K562 (cell line): ENCODE measurements around the gene KLHL29. TPM values are rescaled to one million over a fixed set of nuclear protein-coding genes. Genes with fewer than 3 reads are reported as not detected.

ENCODE experiments used
- ATAC-seq: fragments of 200-7000 bp; cut with Tn5 transposase; 3 replicates; pipeline ENCODE4 v1.9.1; 2020; ENCODE audit warnings: moderate library complexity
- BruUV-seq: library from RNA; stranded (reverse); fragments of 400-500 nt; replicated peaks from 2 replicates; lab custom pipeline; 2021; lab: Mats Ljungman, UMichigan
- CTCF ChIA-PET: fragments of 300-600 bp; formaldehyde crosslinking; extraction: SDS; loops from one replicate; lab custom pipeline; 2021; ENCODE audit warnings: low intra/inter-chr PET ratio; lab: Yijun Ruan, JAX
- POLR2A ChIA-PET: fragments of 300-600, 350-650 bp; sonication (Branson Sonifier 250); formaldehyde crosslinking; extraction: SDS; loops from one replicate; lab custom pipeline; 2021; ENCODE audit warnings: antibody characterized with exemption, inconsistent platforms; lab: Yijun Ruan, JAX
- DNase-seq, 4 experiments: peaks; one replicate each; pipeline versions ENCODE4 v3.0.0 to v3.0.0-alpha.2; 2011 to 2018; ENCODE audit warnings: low spot score in 3 of 4, mixed read lengths in 3 of 4; ENCODE audit errors: extremely low read depth in 1 of 4
- FAIRE-seq: peaks from 2 replicates; lab custom pipeline; 2011; peaks lifted over from hg19 to GRCh38; lab: Jason Lieb, UNC
- H2AFZ ChIP-seq: 2 replicates; pipeline ENCODE4 v1.6.0; 2011; ENCODE audit warnings: low read depth, low read length, control low read depth, inconsistent platforms
- H3K27ac ChIP-seq: fragments of 200-600 bp; 3 replicates; pipeline ENCODE4 v1.8.0; 2011; ENCODE audit warnings: low read depth, mild to moderate bottlenecking, control low read depth, inconsistent platforms, low read length, moderate library complexity, mixed read lengths; ENCODE audit errors: extremely low read depth
- H3K27me3 ChIP-seq, 2 experiments: fragments of 300-600 bp in 1 of 2; 2 replicates in 1 of 2; 3 replicates in 1 of 2; pipeline versions ENCODE4 v1.6.0 to v1.8.0; 2011; ENCODE audit warnings: inconsistent platforms in 2 of 2, low read length in 2 of 2, mild to moderate bottlenecking in 1 of 2, mixed read lengths in 1 of 2, moderate library complexity in 1 of 2; ENCODE audit not compliant: control insufficient read depth in 2 of 2, insufficient read depth in 2 of 2
- H3K36me3 ChIP-seq: fragments of 300-600 bp; 3 replicates; pipeline ENCODE4 v1.8.0; 2011; ENCODE audit warnings: mild to moderate bottlenecking, low read length, inconsistent platforms; ENCODE audit not compliant: control insufficient read depth, insufficient read depth
- H3K4me1 ChIP-seq, 2 experiments: fragments of 200-600 bp in 1 of 2; replicated peaks in 1 of 2; 2 replicates in 1 of 2; 3 replicates in 1 of 2; pipeline versions ENCODE4 v1.5.1 to v1.8.0; 2011; ENCODE audit warnings: inconsistent platforms in 2 of 2, low read length in 2 of 2, mild to moderate bottlenecking in 1 of 2, mixed read lengths in 1 of 2, moderate library complexity in 1 of 2; ENCODE audit not compliant: control insufficient read depth in 2 of 2, insufficient read depth in 2 of 2
- H3K4me2 ChIP-seq: 2 replicates; pipeline ENCODE4 v1.6.1; 2011; ENCODE audit warnings: low read length, control low read depth, inconsistent platforms, mixed read lengths; ENCODE audit not compliant: insufficient read depth
- H3K4me3 ChIP-seq: fragments of 200-600 bp; sonication (generic), shearing (Covaris generic); 2 replicates; pipeline ENCODE4 v1.5.1; 2016; ENCODE audit warnings: control low read depth, inconsistent platforms
- H3K79me2 ChIP-seq: fragments of 200-600 bp; 3 replicates; pipeline ENCODE4 v1.8.0; 2011; ENCODE audit warnings: low read length, inconsistent platforms; ENCODE audit not compliant: control insufficient read depth, insufficient read depth
- H3K9ac ChIP-seq, 2 experiments: 2 replicates each; pipeline versions ENCODE4 v1.6.0 to v1.6.1; 2011; ENCODE audit warnings: low read depth in 2 of 2, low read length in 2 of 2, control low read depth in 1 of 2, inconsistent platforms in 1 of 2, mild to moderate bottlenecking in 1 of 2, mixed read lengths in 1 of 2; ENCODE audit not compliant: insufficient read depth in 1 of 2
- H3K9me1 ChIP-seq: one replicate; pipeline ENCODE4 v1.6.0; 2011; ENCODE audit warnings: inconsistent platforms, mild to moderate bottlenecking, low read length, moderate library complexity; ENCODE audit not compliant: control insufficient read depth, insufficient read depth
- H3K9me3 ChIP-seq: replicated peaks from 2 replicates; pipeline ENCODE4 v1.5.1; 2011; ENCODE audit warnings: low read depth, low read length, inconsistent platforms; ENCODE audit not compliant: control insufficient read depth, insufficient read depth
- H4K20me1 ChIP-seq: replicated peaks from 2 replicates; pipeline ENCODE4 v1.6.1; 2011; ENCODE audit warnings: low read length, inconsistent platforms, mixed read lengths; ENCODE audit not compliant: control insufficient read depth, insufficient read depth
- CBX1 ChIP-seq: sonication (generic); IDR thresholded peaks from 2 replicates; pipeline ENCODE4 v1.6.1; 2016; ENCODE audit warnings: antibody characterized with exemption, low read depth, mild to moderate bottlenecking
- EWSR1 ChIP-seq: fragments of 450-650 bp; IDR thresholded peaks from 2 replicates; pipeline ENCODE4 v1.6.1; 2018; ENCODE audit warnings: borderline replicate concordance, mild to moderate bottlenecking, low read depth, moderate library complexity; ENCODE audit not compliant: partially characterized antibody
- FOXJ3 ChIP-seq: sonication (generic); formaldehyde crosslinking; IDR thresholded peaks from 2 replicates; pipeline ENCODE4 v1.4.0; 2020; ENCODE audit warnings: mild to moderate bottlenecking, missing genetic modification reagents
- HDAC3 ChIP-seq: fragments of 450-650 bp; IDR thresholded peaks from 2 replicates; pipeline ENCODE4 v1.6.1; 2018; ENCODE audit warnings: borderline replicate concordance, mild to moderate bottlenecking, moderate library complexity; ENCODE audit not compliant: partially characterized antibody
- MAFK ChIP-seq: IDR thresholded peaks from 2 replicates; pipeline ENCODE4 v1.6.1; 2011; ENCODE audit warnings: low read length, improper control_type of control experiment
- MECOM ChIP-seq: fragments of 250-450 bp; sonication (Bioruptor Pico); IDR thresholded peaks from 2 replicates; pipeline ENCODE4 v1.8.0; 2022; ENCODE audit warnings: inconsistent platforms
- MTA2 ChIP-seq: fragments of 450-650 bp; IDR thresholded peaks from 2 replicates; pipeline ENCODE4 v1.6.1; 2016; ENCODE audit warnings: low read depth
- PRPF4 ChIP-seq: fragments of 200-400 bp; formaldehyde crosslinking; IDR thresholded peaks from one replicate; pipeline ENCODE4 v1.6.1; 2017; ENCODE audit warnings: low read length, low read depth, mild to moderate bottlenecking; ENCODE audit not compliant: insufficient read depth, poor library complexity, severe bottlenecking
- ZBTB1 ChIP-seq: sonication (generic); formaldehyde crosslinking; IDR thresholded peaks from 2 replicates; pipeline ENCODE4 v1.8.1; 2023; ENCODE audit warnings: missing genetic modification reagents, low read depth, mild to moderate bottlenecking, borderline replicate concordance
- ZNF277 ChIP-seq: fragments of 250-450 bp; sonication (Bioruptor Pico); IDR thresholded peaks from 2 replicates; pipeline ENCODE4 v1.8.0; 2022; ENCODE audit warnings: inconsistent platforms, mild to moderate bottlenecking, moderate library complexity, borderline replicate concordance
- WGBS: fragments of 100-300 bp; shearing (Covaris generic); methylation state at CpG from one replicate; pipeline ENCODE4 v1.1.6; 2016; ENCODE audit warnings: low coverage, mixed read lengths; ENCODE audit not compliant: insufficient coverage; ENCODE audit errors: missing lambda C conversion rate; 5-methylcytosine and 5-hydroxymethylcytosine counted together
- in situ Hi-C: fragments of 300-500 bp; cut with MboI; formaldehyde crosslinking; loops from 4 replicates; pipeline ENCODE4 v1.15.0; 2018; ENCODE audit warnings: inconsistent platforms, mixed read lengths
- intact Hi-C: fragments of 100-400 bp; cut with micrococcal nuclease; formaldehyde crosslinking; loops from 2 replicates; pipeline ENCODE4 v1.14.2; 2022
- polyA plus RNA-seq, 8 experiments: library from polyadenylated mRNA; depleted of rRNA in 4 of 8; stranded (reverse) in 5 of 8; unstranded in 3 of 8; fragments of >200 nt; fragmentation: Nextera tagmentation in 2 of 8; fragmentation: Illumina TruSeq in 1 of 8; extraction: Ambion mirVana in 2 of 8; extraction: Trizol in 1 of 8; gene quantifications; 2 replicates each; pipeline versions ENCODE4 v1.2.1 to v1.2.3, GENCODE V29; 2011 to 2014; ENCODE audit warnings: inconsistent platforms in 1 of 8, missing spikeins in 1 of 8
- total RNA-seq, 7 experiments: library from RNA; depleted of rRNA in 6 of 7; stranded (reverse); fragments of >200 nt in 6 of 7; fragmentation: Illumina TruSeq in 2 of 7; extraction: Trizol in 2 of 7; gene quantifications; 2 replicates each; pipeline versions ENCODE4 v1.2.1 to v1.2.3, GENCODE V29; 2011 to 2021; ENCODE audit warnings: low replicate concordance in 1 of 7
- TF ChIP-seq, protein P1 (sequence below): IDR thresholded peaks from 3 replicates; pipeline ENCODE4 v1.6.1; 2011; ENCODE audit warnings: borderline replicate concordance, mild to moderate bottlenecking, moderate library complexity; ENCODE audit not compliant: insufficient read length; ENCODE audit errors: extremely low read depth
- TF ChIP-seq, protein P2 (sequence below): fragments of 450-650 bp; formaldehyde crosslinking; IDR thresholded peaks from 2 replicates; pipeline ENCODE4 v1.4.0; 2022; ENCODE audit warnings: missing genetic modification characterization

The KLHL29 gene
- total and polyA plus RNA-seq, 9 of the 15 experiments (the other 6 are each of a cell fraction or from before 2014, with no cell fraction given): 0.03 to 0.31 (median 0.08) TPM; not detected in 1

- TF ChIP-seq PRPF4 (no peak), MECOM (CRISPR knock-in tag) (no peak), ZBTB1 (no peak), EWSR1 (no peak), MTA2 (no peak)
- TF ChIP-seq, all 486 proteins: peak for 0
These were observed 122.5 kb downstream of the KLHL29 start (continued) for GRCh38 chr2:23507267-23508065.

DNA sequence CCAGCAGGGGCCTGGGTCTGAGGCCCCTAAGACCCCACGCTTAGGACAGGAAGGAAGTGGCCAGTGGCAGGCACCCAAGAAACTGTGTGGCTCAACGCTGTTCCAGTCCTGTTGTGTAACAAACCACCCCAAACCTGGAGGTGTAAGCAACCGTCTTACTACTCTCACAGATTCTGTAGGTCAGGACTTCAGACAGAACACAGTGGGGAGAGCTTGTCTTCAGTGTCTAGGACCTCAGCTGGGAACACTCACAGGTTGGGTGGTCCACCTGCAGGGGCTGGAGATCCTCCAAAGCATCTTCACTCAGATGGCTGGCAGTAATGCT lies 123.0 kb downstream of the KLHL29 start:
- Histone ChIP-seq H3K9ac (no peak overlapping the region), H4K20me1 (0 out of 2 replicates have a peak, but pooled peaks cover 3% of the 10 kb centered on the region), H3K9me1 (no peaks in the 10 kb centered on the region), H3K4me3 (no peak overlapping the region), H3K4me1 (no peaks in the 10 kb centered on the region), H3K9me3 (no peaks in the 10 kb centered on the region), H3K4me2 (no peak overlapping the region), H2AFZ (no peak overlapping the region), H3K27me3 (peaks cover 11 to 80% of the 10 kb centered on the region in 2 experiments; a peak in 4 of 5 replicates), H3K27ac (no peak overlapping the region), H3K79me2 (no peaks in the 10 kb centered on the region), H3K36me3 (no peaks in the 10 kb centered on the region)
- intact Hi-C loops (no loop called here), in situ Hi-C loops (no loop called here)
- no peak for DNase-seq
- 0% methylated on average over 3 of the region's 3 CpGs for WGBS
- no peak for ATAC-seq
- BruUV-seq: no TSS peak
- no peak for FAIRE-seq
- TF ChIP-seq, protein P1, sequence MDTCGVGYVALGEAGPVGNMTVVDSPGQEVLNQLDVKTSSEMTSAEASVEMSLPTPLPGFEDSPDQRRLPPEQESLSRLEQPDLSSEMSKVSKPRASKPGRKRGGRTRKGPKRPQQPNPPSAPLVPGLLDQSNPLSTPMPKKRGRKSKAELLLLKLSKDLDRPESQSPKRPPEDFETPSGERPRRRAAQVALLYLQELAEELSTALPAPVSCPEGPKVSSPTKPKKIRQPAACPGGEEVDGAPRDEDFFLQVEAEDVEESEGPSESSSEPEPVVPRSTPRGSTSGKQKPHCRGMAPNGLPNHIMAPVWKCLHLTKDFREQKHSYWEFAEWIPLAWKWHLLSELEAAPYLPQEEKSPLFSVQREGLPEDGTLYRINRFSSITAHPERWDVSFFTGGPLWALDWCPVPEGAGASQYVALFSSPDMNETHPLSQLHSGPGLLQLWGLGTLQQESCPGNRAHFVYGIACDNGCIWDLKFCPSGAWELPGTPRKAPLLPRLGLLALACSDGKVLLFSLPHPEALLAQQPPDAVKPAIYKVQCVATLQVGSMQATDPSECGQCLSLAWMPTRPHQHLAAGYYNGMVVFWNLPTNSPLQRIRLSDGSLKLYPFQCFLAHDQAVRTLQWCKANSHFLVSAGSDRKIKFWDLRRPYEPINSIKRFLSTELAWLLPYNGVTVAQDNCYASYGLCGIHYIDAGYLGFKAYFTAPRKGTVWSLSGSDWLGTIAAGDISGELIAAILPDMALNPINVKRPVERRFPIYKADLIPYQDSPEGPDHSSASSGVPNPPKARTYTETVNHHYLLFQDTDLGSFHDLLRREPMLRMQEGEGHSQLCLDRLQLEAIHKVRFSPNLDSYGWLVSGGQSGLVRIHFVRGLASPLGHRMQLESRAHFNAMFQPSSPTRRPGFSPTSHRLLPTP: no peak
- TF ChIP-seq CBX1 (no peak), FOXJ3 (no peak), ZNF277 (CRISPR knock-in tag) (no peak), HDAC3 (no peak), MAFK (no peak)
- TF ChIP-seq, protein P2, sequence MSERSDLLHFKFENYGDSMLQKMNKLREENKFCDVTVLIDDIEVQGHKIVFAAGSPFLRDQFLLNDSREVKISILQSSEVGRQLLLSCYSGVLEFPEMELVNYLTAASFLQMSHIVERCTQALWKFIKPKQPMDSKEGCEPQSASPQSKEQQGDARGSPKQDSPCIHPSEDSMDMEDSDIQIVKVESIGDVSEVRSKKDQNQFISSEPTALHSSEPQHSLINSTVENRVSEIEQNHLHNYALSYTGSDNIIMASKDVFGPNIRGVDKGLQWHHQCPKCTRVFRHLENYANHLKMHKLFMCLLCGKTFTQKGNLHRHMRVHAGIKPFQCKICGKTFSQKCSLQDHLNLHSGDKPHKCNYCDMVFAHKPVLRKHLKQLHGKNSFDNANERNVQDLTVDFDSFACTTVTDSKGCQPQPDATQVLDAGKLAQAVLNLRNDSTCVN (CRISPR knock-in tag): no peak
- ChIA-PET CTCF (no interaction called here), POLR2A (no interaction called here)
